ENCODE data around the gene SERPINF2.

The SERPINF2 gene

GRCh38 chr17:1758807-1759206 is 16.1 kb downstream of the SERPINF2 start:
- TF ChIP-seq, protein P1, sequence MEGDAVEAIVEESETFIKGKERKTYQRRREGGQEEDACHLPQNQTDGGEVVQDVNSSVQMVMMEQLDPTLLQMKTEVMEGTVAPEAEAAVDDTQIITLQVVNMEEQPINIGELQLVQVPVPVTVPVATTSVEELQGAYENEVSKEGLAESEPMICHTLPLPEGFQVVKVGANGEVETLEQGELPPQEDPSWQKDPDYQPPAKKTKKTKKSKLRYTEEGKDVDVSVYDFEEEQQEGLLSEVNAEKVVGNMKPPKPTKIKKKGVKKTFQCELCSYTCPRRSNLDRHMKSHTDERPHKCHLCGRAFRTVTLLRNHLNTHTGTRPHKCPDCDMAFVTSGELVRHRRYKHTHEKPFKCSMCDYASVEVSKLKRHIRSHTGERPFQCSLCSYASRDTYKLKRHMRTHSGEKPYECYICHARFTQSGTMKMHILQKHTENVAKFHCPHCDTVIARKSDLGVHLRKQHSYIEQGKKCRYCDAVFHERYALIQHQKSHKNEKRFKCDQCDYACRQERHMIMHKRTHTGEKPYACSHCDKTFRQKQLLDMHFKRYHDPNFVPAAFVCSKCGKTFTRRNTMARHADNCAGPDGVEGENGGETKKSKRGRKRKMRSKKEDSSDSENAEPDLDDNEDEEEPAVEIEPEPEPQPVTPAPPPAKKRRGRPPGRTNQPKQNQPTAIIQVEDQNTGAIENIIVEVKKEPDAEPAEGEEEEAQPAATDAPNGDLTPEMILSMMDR (IDR thresholded peaks at IDR 0.05; ENCODE audit: insufficient read depth, low read length, poor library complexity, severe bottlenecking) = no peak
- no peak for TF ChIP-seq EZH2phosphoT487 (conservative IDR thresholded peaks at IDR 0.05; ENCODE audit: low read length)
- no peaks in the 10 kb centered on the region for H3K9me3 ChIP-seq (ENCODE audit: insufficient read depth, low read length)

GRCh38 chr17:1759529-1759928 is 16.9 kb downstream of the SERPINF2 start:
- H3K9me3 ChIP-seq (ENCODE audit: insufficient read depth, low read length) = no peaks in the 10 kb centered on the region
- H3K4me2 ChIP-seq (ENCODE audit: low read depth, low read length, poor library complexity, severe bottlenecking) = no peak overlapping the region
- H3K36me3 ChIP-seq (ENCODE audit: low read length) = no peaks in the 10 kb centered on the region
- H3K27ac ChIP-seq (ENCODE audit: low read depth, low read length) = no peak overlapping the region
- no peak overlapping the region for H3K4me3 ChIP-seq (ENCODE audit: insufficient read depth, low read length, poor library complexity, severe bottlenecking)
- no peak overlapping the region for H2AFZ ChIP-seq (ENCODE audit: low read depth, low read length, severe bottlenecking)
- no peaks in the 10 kb centered on the region for H3F3A ChIP-seq (ENCODE audit: insufficient read depth)
- H3K9me2 ChIP-seq (replicated peaks; ENCODE audit: insufficient read depth, low read length) = no peaks in the 10 kb centered on the region
- H4K20me1 ChIP-seq (ENCODE audit: low read depth, low read length) = no peaks in the 10 kb centered on the region
- TF ChIP-seq EZH2phosphoT487 (conservative IDR thresholded peaks at IDR 0.05; ENCODE audit: low read length) = no peak
- TF ChIP-seq, protein P1 (IDR thresholded peaks at IDR 0.05; ENCODE audit: insufficient read depth, low read length, poor library complexity, severe bottlenecking) = no peak
- H3K79me2 ChIP-seq (ENCODE audit: insufficient read depth, low read length) = no peaks in the 10 kb centered on the region
- H3K9ac ChIP-seq (ENCODE audit: low read length) = no peak overlapping the region
- no peaks in the 10 kb centered on the region for H3K27me3 ChIP-seq (ENCODE audit: low read length)

More at GRCh38 chr17:1758807-1759206, 16.1 kb downstream of the SERPINF2 start:
- H4K20me1 ChIP-seq (ENCODE audit: low read depth, low read length) = no peaks in the 10 kb centered on the region
- H2AFZ ChIP-seq (ENCODE audit: low read depth, low read length, severe bottlenecking) = no peak overlapping the region
- H3K27ac ChIP-seq (ENCODE audit: low read depth, low read length) = no peak overlapping the region
- H3K9ac ChIP-seq (ENCODE audit: low read length) = no peak overlapping the region
- H3K79me2 ChIP-seq (ENCODE audit: insufficient read depth, low read length) = no peaks in the 10 kb centered on the region
- no peaks in the 10 kb centered on the region for H3K27me3 ChIP-seq (ENCODE audit: low read length)
- no peaks in the 10 kb centered on the region for H3K36me3 ChIP-seq (ENCODE audit: low read length)
- no peak overlapping the region for H3K4me2 ChIP-seq (ENCODE audit: low read depth, low read length, poor library complexity, severe bottlenecking)
- no peaks in the 10 kb centered on the region for H3K9me2 ChIP-seq (replicated peaks; ENCODE audit: insufficient read depth, low read length)
- H3F3A ChIP-seq (ENCODE audit: insufficient read depth) = no peaks in the 10 kb centered on the region
- no peak overlapping the region for H3K4me3 ChIP-seq (ENCODE audit: insufficient read depth, low read length, poor library complexity, severe bottlenecking)

DNA sequence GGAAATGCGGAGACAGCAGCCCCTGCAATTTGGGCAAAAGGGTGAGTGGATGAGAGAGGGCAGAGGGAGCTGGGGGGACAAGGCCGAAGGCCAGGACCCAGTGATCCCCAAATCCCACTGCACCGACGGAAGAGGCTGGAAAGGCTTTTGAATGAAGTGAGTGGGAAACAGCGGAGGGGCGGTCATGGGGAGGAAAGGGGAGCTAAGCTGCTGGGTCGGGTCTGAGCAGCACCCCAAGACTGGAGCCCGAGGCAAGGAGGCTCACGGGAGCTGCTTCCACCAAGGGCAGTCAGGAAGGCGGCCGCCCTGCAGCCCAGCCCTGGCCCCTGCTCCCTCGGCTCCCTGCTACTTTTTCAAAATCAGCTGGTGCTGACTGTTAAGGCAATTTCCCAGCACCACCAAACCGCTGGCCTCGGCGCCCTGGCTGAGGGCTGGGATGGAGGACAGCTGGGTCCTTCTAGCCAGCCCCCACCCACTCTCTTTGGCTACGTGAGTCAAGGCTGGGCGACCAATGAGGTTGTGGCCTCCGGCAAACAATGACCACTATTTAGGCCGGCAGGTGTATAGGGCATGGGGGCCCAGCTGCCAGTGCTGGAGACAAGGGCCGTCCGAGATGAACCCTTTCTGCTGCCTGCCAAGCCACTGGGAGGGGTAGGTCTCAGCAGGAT is 19.7 kb downstream of the SERPINF2 start:
- no peak for TF ChIP-seq EZH2phosphoT487 (conservative IDR thresholded peaks at IDR 0.05; ENCODE audit: low read length)
- TF ChIP-seq, protein P1 (IDR thresholded peaks at IDR 0.05; ENCODE audit: insufficient read depth, low read length, poor library complexity, severe bottlenecking) = no peak
- Histone ChIP-seq H3K9me2 (replicated peaks; ENCODE audit: insufficient read depth, low read length) (no peaks in the 10 kb centered on the region), H2AFZ (ENCODE audit: low read depth, low read length, severe bottlenecking) (no peak overlapping the region), H4K20me1 (ENCODE audit: low read depth, low read length) (no peaks in the 10 kb centered on the region), H3K27ac (ENCODE audit: low read depth, low read length) (no peak overlapping the region), H3F3A (ENCODE audit: insufficient read depth) (no peaks in the 10 kb centered on the region), H3K79me2 (ENCODE audit: insufficient read depth, low read length) (no peaks in the 10 kb centered on the region), H3K9ac (ENCODE audit: low read length) (no peak overlapping the region), H3K4me2 (ENCODE audit: low read depth, low read length, poor library complexity, severe bottlenecking) (no peak overlapping the region), H3K36me3 (ENCODE audit: low read length) (no peaks in the 10 kb centered on the region), H3K4me3 (ENCODE audit: insufficient read depth, low read length, poor library complexity, severe bottlenecking) (no peak overlapping the region), H3K9me3 (ENCODE audit: insufficient read depth, low read length) (no peaks in the 10 kb centered on the region), H3K27me3 (ENCODE audit: low read length) (no peaks in the 10 kb centered on the region)

Data from SU-DHL-6 (cell line).